HepG2 (cell line): ENCODE measurements around the gene CH25H. TPM values are rescaled to one million over a fixed set of nuclear protein-coding genes. Genes with fewer than 3 reads are reported as not detected.

Experiments
- ATAC-seq: fragments of 200-7000 bp; cut with Tn5 transposase; 3 replicates; pipeline ENCODE4 v1.9.1; 2020; ENCODE audit warnings: mild to moderate bottlenecking, moderate library complexity
- BruUV-seq: library from RNA; stranded (reverse); fragments of 400-500 nt; replicated peaks from 2 replicates; lab custom pipeline; 2021; lab: Mats Ljungman, UMichigan
- CTCF ChIA-PET: fragments of 300-600 bp; formaldehyde crosslinking; extraction: SDS; loops from one replicate; lab custom pipeline; 2021; ENCODE audit warnings: low total read pairs, inconsistent platforms, low intra/inter-chr PET ratio; lab: Yijun Ruan, JAX
- POLR2A ChIA-PET: fragments of 350-600 bp; sonication (Branson Sonifier 250); formaldehyde crosslinking; loops from one replicate; lab custom pipeline; 2020; ENCODE audit warnings: antibody characterized with exemption, inconsistent platforms; lab: Yijun Ruan, JAX
- DNase-seq: peaks from one replicate; pipeline ENCODE4 v3.0.0-alpha.2; 2015; ENCODE audit warnings: low spot score
- FAIRE-seq: peaks from 3 replicates; lab custom pipeline; 2011; peaks lifted over from hg19 to GRCh38; lab: Jason Lieb, UNC
- H2AFZ ChIP-seq: one replicate; pipeline ENCODE4 v1.6.1; 2011; ENCODE audit warnings: low read length, inconsistent platforms
- H3K27ac ChIP-seq: fragments of 300-600 bp; 3 replicates; pipeline ENCODE4 v1.8.0; 2011; ENCODE audit warnings: mixed run types, mild to moderate bottlenecking, mixed read lengths, low read length, inconsistent platforms; ENCODE audit not compliant: insufficient read depth; ENCODE audit errors: extremely low read length
- H3K27me3 ChIP-seq, 2 experiments: fragments of 200-600 bp in 1 of 2; 2 replicates in 1 of 2; 3 replicates in 1 of 2; pipeline versions ENCODE4 v1.6.0 to v1.8.0; 2011; ENCODE audit warnings: low read length in 2 of 2, mild to moderate bottlenecking in 2 of 2, moderate library complexity in 2 of 2, inconsistent platforms in 1 of 2; ENCODE audit not compliant: insufficient read depth in 2 of 2, control insufficient read depth in 1 of 2
- H3K36me3 ChIP-seq, 2 experiments: fragments of 200-600 bp in 1 of 2; replicated peaks in 1 of 2; 2 replicates in 1 of 2; 3 replicates in 1 of 2; pipeline versions ENCODE4 v1.5.1 to v1.8.0; 2011; ENCODE audit warnings: low read length in 2 of 2, inconsistent platforms in 1 of 2; ENCODE audit not compliant: insufficient read depth in 2 of 2, control insufficient read depth in 1 of 2
- H3K4me1 ChIP-seq: 2 replicates; pipeline ENCODE4 v1.5.1; 2012; ENCODE audit warnings: low read length, inconsistent platforms; ENCODE audit not compliant: insufficient read depth
- H3K4me2 ChIP-seq: 2 replicates; pipeline ENCODE4 v1.6.0; 2011; ENCODE audit warnings: low read depth, low read length, inconsistent platforms
- H3K4me3 ChIP-seq, 3 experiments: fragments of 200-600 bp in 1 of 3; sonication (generic), shearing (Covaris generic) in 1 of 3; replicated peaks in 1 of 3; 2 replicates each; pipeline ENCODE4 v1.5.1; 2011 to 2016; ENCODE audit warnings: low read length in 3 of 3, inconsistent platforms in 2 of 3, low read depth in 2 of 3, mild to moderate bottlenecking in 2 of 3, control low read depth in 1 of 3, mixed read lengths in 1 of 3; ENCODE audit not compliant: insufficient read depth in 1 of 3
- H3K79me2 ChIP-seq: one replicate; pipeline ENCODE4 v1.6.1; 2011; ENCODE audit warnings: low read length, inconsistent platforms; ENCODE audit not compliant: insufficient read depth
- H3K9ac ChIP-seq: 2 replicates; pipeline ENCODE4 v1.6.0; 2011; ENCODE audit warnings: mild to moderate bottlenecking, low read depth, low read length, inconsistent platforms; ENCODE audit not compliant: insufficient read depth
- H3K9me3 ChIP-seq: 2 replicates; pipeline ENCODE4 v1.5.1; 2012; ENCODE audit warnings: mild to moderate bottlenecking, low read length
- H4K20me1 ChIP-seq: 2 replicates; pipeline ENCODE4 v1.6.0; 2011; ENCODE audit warnings: inconsistent platforms, mild to moderate bottlenecking, low read length, moderate library complexity; ENCODE audit not compliant: insufficient read depth
- FOXA1 ChIP-seq, 2 experiments: fragments of 450-650 bp in 1 of 2; sonication (generic) in 1 of 2; formaldehyde crosslinking in 1 of 2; IDR thresholded peaks; 2 replicates each; pipeline versions ENCODE4 v1.4.0 to v1.6.1; 2016 to 2020; ENCODE audit warnings: missing genetic modification reagents in 1 of 2
- FOXA3 ChIP-seq: IDR thresholded peaks from 2 replicates; pipeline ENCODE4 v1.6.1; 2016; ENCODE audit warnings: missing genetic modification reagents, missing compliant biosample characterization
- HHEX ChIP-seq: IDR thresholded peaks from 2 replicates; pipeline ENCODE4 v1.6.1; 2016; ENCODE audit warnings: control low read depth
- MAX ChIP-seq: IDR thresholded peaks from 2 replicates; pipeline ENCODE4 v1.6.1; 2012; ENCODE audit warnings: inconsistent platforms
- SIX1 ChIP-seq: sonication (generic); formaldehyde crosslinking; IDR thresholded peaks from 2 replicates; pipeline ENCODE4 v1.4.0; 2020; ENCODE audit warnings: missing genetic modification reagents, borderline replicate concordance
- STAT5B ChIP-seq: sonication (generic); formaldehyde crosslinking; IDR thresholded peaks from 2 replicates; pipeline ENCODE4 v1.4.0; 2020; ENCODE audit warnings: missing genetic modification reagents
- TBX3 ChIP-seq: fragments of 450-650 bp; IDR thresholded peaks from 2 replicates; pipeline ENCODE4 v1.6.1; 2017; ENCODE audit warnings: antibody characterized with exemption, mild to moderate bottlenecking, inconsistent platforms, borderline replicate concordance
- ZFP90 ChIP-seq: sonication (generic); formaldehyde crosslinking; IDR thresholded peaks from 2 replicates; pipeline ENCODE4 v1.8.0; 2022; ENCODE audit warnings: missing genetic modification reagents, mild to moderate bottlenecking, inconsistent platforms, borderline replicate concordance
- ZNF609 ChIP-seq: sonication (generic); formaldehyde crosslinking; IDR thresholded peaks from 2 replicates; pipeline ENCODE4 v1.4.0; 2020; ENCODE audit warnings: mild to moderate bottlenecking, missing genetic modification reagents, borderline replicate concordance
- in situ Hi-C: cut with HindIII; loops from 2 replicates; pipeline ENCODE4 v1.10.0; 2017; ENCODE audit warnings: low pct_unique_long_range_greater_than_20kb; ENCODE audit not compliant: extremely low pct_ligation_motif_present
- intact Hi-C: fragments of 100-400 bp; cut with micrococcal nuclease; formaldehyde crosslinking; loops from one replicate; pipeline ENCODE4 v1.10.0; 2022; ENCODE audit not compliant: unreplicated experiment
- polyA plus RNA-seq, 8 experiments: library from polyadenylated mRNA; depleted of rRNA in 3 of 8; stranded (reverse) in 7 of 8; unstranded in 1 of 8; fragments of >200 nt; fragmentation: Illumina TruSeq in 4 of 8; extraction: Trizol in 4 of 8; gene quantifications; 2 replicates each; pipeline versions ENCODE4 v1.2.1 to v1.2.3, GENCODE V29; 2011 to 2016; ENCODE audit warnings: low read depth in 4 of 8, missing spikeins in 1 of 8, mixed read lengths in 1 of 8; ENCODE audit not compliant: insufficient read depth in 1 of 8
- total RNA-seq, 5 experiments: library from RNA; depleted of rRNA; stranded (reverse); fragments of >200 nt; fragmentation: Illumina TruSeq; extraction: Trizol; gene quantifications; 2 replicates each; pipeline ENCODE4 v1.2.3, GENCODE V29; 2016; ENCODE audit warnings: low read depth in 1 of 5
- TF ChIP-seq, protein P1 (sequence below): IDR thresholded peaks from 2 replicates; pipeline ENCODE4 v1.6.1; 2016; ENCODE audit warnings: low read depth, missing genetic modification reagents, missing compliant biosample characterization

CH25H gene
- total and polyA plus RNA-seq, 2 of the 13 experiments (the other 11 are each of a cell fraction or from before 2014, with no cell fraction given): not detected

DNA sequence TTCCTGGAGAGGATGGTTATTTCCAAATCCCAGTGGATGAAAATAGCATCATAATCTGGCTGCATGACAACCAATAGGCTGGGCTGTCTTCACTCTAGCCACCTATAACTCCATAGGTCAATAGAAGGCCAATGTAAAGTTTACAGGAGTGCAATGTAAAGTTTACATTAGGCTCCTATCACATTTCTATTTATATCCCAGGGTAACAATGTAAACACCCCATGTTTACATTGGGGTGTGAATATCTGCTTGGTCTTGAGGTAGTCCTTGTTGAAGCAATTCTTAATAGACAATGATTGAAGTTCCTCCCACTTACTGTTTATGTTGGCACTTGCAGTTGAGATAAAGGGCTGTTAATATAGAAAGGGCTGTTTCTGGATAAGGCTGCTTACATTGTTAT is 21.5 kb downstream of the CH25H start:
- BruUV-seq: no TSS peak
- no peaks in the 10 kb centered on the region for H3K9me3 ChIP-seq
- no peaks in the 10 kb centered on the region for H3K4me1 ChIP-seq
- POLR2A ChIA-PET: no interaction called here
- FAIRE-seq (no peak), DNase-seq (no peak), ATAC-seq (no peak)
- no peak overlapping the region for H2AFZ ChIP-seq
- TF ChIP-seq ZNF609 (CRISPR knock-in tag) (peak; percentile 56; the same call in 1 of the 2 replicates), HHEX (CRISPR knock-in tag) (peak; percentile 62), TBX3 (peak; percentile 47; the same call in 1 of the 2 replicates), ZFP90 (CRISPR knock-in tag) (no peak), MAX (no peak), FOXA1 (IDR thresholded peaks at IDR 0.05) (no peak), FOXA1 (CRISPR knock-in tag; IDR thresholded peaks at IDR 0.05) (peak; percentile 51; the same call in 1 of the 2 replicates), STAT5B (CRISPR knock-in tag) (no peak), FOXA3 (peak; percentile 60), SIX1 (peak; percentile 65; the same call in 1 of the 2 replicates)
- TF ChIP-seq, protein P1, sequence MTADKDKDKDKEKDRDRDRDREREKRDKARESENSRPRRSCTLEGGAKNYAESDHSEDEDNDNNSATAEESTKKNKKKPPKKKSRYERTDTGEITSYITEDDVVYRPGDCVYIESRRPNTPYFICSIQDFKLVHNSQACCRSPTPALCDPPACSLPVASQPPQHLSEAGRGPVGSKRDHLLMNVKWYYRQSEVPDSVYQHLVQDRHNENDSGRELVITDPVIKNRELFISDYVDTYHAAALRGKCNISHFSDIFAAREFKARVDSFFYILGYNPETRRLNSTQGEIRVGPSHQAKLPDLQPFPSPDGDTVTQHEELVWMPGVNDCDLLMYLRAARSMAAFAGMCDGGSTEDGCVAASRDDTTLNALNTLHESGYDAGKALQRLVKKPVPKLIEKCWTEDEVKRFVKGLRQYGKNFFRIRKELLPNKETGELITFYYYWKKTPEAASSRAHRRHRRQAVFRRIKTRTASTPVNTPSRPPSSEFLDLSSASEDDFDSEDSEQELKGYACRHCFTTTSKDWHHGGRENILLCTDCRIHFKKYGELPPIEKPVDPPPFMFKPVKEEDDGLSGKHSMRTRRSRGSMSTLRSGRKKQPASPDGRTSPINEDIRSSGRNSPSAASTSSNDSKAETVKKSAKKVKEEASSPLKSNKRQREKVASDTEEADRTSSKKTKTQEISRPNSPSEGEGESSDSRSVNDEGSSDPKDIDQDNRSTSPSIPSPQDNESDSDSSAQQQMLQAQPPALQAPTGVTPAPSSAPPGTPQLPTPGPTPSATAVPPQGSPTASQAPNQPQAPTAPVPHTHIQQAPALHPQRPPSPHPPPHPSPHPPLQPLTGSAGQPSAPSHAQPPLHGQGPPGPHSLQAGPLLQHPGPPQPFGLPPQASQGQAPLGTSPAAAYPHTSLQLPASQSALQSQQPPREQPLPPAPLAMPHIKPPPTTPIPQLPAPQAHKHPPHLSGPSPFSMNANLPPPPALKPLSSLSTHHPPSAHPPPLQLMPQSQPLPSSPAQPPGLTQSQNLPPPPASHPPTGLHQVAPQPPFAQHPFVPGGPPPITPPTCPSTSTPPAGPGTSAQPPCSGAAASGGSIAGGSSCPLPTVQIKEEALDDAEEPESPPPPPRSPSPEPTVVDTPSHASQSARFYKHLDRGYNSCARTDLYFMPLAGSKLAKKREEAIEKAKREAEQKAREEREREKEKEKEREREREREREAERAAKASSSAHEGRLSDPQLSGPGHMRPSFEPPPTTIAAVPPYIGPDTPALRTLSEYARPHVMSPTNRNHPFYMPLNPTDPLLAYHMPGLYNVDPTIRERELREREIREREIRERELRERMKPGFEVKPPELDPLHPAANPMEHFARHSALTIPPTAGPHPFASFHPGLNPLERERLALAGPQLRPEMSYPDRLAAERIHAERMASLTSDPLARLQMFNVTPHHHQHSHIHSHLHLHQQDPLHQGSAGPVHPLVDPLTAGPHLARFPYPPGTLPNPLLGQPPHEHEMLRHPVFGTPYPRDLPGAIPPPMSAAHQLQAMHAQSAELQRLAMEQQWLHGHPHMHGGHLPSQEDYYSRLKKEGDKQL (CRISPR knock-in tag): peak; percentile 73; the same call in 1 of the 2 replicates
- H3K4me3 ChIP-seq: no peak overlapping the region
- H3K36me3 ChIP-seq: no peaks in the 10 kb centered on the region
- no peak overlapping the region for H3K27ac ChIP-seq
- H3K9ac ChIP-seq: no peak overlapping the region
- H3K79me2 ChIP-seq: no peaks in the 10 kb centered on the region
- H3K4me2 ChIP-seq: no peak overlapping the region
- CTCF ChIA-PET: no interaction called here
- no peaks in the 10 kb centered on the region for H3K27me3 ChIP-seq
- intact Hi-C loops: no loop called here
- H4K20me1 ChIP-seq: no peaks in the 10 kb centered on the region
- in situ Hi-C loops: no loop called here
